Measurements from ENCODE around the gene SMYD3.

The SMYD3 gene

GRCh38 chr1:246281639-246282038 is 225.4 kb downstream of the SMYD3 start:
- TF ChIP-seq ZFX (IDR thresholded peaks at IDR 0.05): no peak
- TF ChIP-seq, protein P1, sequence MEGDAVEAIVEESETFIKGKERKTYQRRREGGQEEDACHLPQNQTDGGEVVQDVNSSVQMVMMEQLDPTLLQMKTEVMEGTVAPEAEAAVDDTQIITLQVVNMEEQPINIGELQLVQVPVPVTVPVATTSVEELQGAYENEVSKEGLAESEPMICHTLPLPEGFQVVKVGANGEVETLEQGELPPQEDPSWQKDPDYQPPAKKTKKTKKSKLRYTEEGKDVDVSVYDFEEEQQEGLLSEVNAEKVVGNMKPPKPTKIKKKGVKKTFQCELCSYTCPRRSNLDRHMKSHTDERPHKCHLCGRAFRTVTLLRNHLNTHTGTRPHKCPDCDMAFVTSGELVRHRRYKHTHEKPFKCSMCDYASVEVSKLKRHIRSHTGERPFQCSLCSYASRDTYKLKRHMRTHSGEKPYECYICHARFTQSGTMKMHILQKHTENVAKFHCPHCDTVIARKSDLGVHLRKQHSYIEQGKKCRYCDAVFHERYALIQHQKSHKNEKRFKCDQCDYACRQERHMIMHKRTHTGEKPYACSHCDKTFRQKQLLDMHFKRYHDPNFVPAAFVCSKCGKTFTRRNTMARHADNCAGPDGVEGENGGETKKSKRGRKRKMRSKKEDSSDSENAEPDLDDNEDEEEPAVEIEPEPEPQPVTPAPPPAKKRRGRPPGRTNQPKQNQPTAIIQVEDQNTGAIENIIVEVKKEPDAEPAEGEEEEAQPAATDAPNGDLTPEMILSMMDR (conservative IDR thresholded peaks at IDR 0.05): no peak
- H3K27ac ChIP-seq: no peak overlapping the region

DNA sequence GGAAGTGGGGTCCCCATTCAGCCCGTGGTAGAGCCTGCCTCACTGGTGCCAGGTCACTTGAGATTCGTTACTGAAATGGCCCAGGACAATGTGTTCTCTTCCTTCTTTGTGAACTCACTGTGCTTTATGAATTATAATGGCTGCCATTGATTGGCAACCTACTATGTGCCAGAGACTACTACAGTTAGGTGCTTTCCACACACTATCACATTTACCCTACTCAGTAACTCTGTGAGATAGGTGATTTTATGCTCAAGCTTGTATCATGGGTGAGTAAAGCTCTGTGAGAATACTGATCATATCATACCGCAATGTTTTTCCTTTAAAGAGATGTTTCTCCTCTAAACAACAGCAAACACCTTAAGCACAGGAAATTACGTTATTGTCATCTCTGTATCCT is 225.9 kb downstream of the SMYD3 start:
- H3K27ac ChIP-seq: no peak overlapping the region; the same call in 1 of the 2 replicates
- no peak for TF ChIP-seq ZFX (IDR thresholded peaks at IDR 0.05)
- TF ChIP-seq, protein P1 (conservative IDR thresholded peaks at IDR 0.05): no peak

DNA sequence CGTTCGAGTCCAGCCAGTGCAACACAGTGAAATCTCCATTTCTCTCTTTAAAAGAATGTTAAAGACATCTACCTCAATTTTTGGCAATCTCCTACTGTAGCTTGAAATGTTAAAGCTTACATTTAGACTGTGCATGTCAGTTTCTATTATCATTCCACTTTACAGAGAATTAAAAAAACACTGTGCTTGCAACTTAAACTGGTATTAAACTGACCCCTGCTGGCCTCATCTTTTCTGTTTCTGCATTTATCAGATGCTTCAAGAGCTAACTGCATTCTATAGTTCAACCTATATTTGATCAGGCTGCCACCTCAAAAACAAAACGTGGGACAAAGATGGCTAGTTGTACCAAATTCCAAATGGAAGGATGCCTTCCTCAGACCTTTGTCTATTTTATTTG is 226.5 kb downstream of the SMYD3 start:
- H3K27ac ChIP-seq: no peak overlapping the region
- no peak for TF ChIP-seq ZFX (IDR thresholded peaks at IDR 0.05)
- TF ChIP-seq, protein P1 (conservative IDR thresholded peaks at IDR 0.05): peak; percentile 24

- H3K27ac ChIP-seq: no peak overlapping the region
- TF ChIP-seq ZFX (IDR thresholded peaks at IDR 0.05): no peak
- TF ChIP-seq, protein P1 (conservative IDR thresholded peaks at IDR 0.05): no peak
Observed at GRCh38 chr1:246279402-246279801, 227.7 kb downstream of the SMYD3 start.

DNA sequence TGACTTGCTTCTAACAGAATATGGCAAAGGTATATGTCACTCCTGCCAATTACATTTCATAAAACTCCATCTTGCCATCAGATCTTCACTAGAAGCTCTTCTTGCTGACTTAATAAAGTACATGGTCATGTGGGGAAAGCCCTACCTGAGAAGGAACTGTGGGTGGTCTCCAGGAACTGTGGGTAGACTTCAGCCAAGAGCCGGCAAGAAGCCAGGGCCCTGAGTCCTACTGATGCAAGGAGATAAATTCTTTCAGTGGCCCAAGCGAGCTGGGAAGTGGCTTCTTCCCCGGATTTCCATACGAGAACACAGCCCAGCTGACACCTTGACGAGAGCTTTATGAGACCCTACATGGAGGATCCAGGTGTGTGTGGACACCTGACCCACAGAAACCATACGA is 228.7 kb downstream of the SMYD3 start:
- TF ChIP-seq, protein P1 (conservative IDR thresholded peaks at IDR 0.05): no peak
- TF ChIP-seq ZFX (IDR thresholded peaks at IDR 0.05): no peak
- H3K27ac ChIP-seq: no peak overlapping the region

- TF ChIP-seq, protein P1 (conservative IDR thresholded peaks at IDR 0.05): no peak
- no peak for TF ChIP-seq ZFX (IDR thresholded peaks at IDR 0.05)
- H3K27ac ChIP-seq: no peak overlapping the region
Observed at GRCh38 chr1:246275036-246275435, 232.0 kb downstream of the SMYD3 start.

DNA sequence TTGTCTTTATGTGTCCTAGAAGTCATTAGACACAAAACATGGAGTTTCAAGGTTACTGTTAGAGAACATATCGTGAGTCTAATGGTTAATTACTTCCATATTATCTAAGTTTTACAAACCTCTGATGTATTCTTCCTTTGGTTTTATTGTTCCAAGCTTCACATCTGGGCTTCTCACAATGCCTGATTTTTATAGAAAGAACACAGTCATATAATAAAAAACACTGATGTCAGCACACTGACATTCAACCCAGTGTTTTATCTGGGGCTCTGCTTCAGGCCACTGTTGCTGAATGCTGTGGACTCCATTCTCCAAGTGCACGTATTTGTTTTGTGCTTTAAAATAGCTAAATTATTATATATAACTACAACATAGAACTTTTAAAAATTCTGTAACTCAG is 232.9 kb downstream of the SMYD3 start:
- TF ChIP-seq, protein P1 (conservative IDR thresholded peaks at IDR 0.05): no peak
- no peak for TF ChIP-seq ZFX (IDR thresholded peaks at IDR 0.05)
- no peak overlapping the region for H3K27ac ChIP-seq

Measured in C4-2B (cell line).